HepG2 (cell line): Measurements from ENCODE around the gene SMAD1. TPM values are rescaled to one million over a fixed set of nuclear protein-coding genes. Genes with fewer than 3 reads are reported as not detected.

Experiments used
- ATAC-seq: fragments of 200-7000 bp; cut with Tn5 transposase; 3 replicates; pipeline ENCODE4 v1.9.1; 2020; ENCODE audit warnings: mild to moderate bottlenecking, moderate library complexity
- BruUV-seq: library from RNA; stranded (reverse); fragments of 400-500 nt; replicated peaks from 2 replicates; lab custom pipeline; 2021; lab: Mats Ljungman, UMichigan
- CTCF ChIA-PET: fragments of 300-600 bp; formaldehyde crosslinking; extraction: SDS; loops from one replicate; lab custom pipeline; 2021; ENCODE audit warnings: low total read pairs, inconsistent platforms, low intra/inter-chr PET ratio; lab: Yijun Ruan, JAX
- POLR2A ChIA-PET: fragments of 350-600 bp; sonication (Branson Sonifier 250); formaldehyde crosslinking; loops from one replicate; lab custom pipeline; 2020; ENCODE audit warnings: antibody characterized with exemption, inconsistent platforms; lab: Yijun Ruan, JAX
- DNase-seq: peaks from one replicate; pipeline ENCODE4 v3.0.0-alpha.2; 2015; ENCODE audit warnings: low spot score
- FAIRE-seq: peaks from 3 replicates; lab custom pipeline; 2011; peaks lifted over from hg19 to GRCh38; lab: Jason Lieb, UNC
- H2AFZ ChIP-seq: one replicate; pipeline ENCODE4 v1.6.1; 2011; ENCODE audit warnings: low read length, inconsistent platforms
- H3K27ac ChIP-seq: fragments of 300-600 bp; 3 replicates; pipeline ENCODE4 v1.8.0; 2011; ENCODE audit warnings: mixed run types, mild to moderate bottlenecking, mixed read lengths, low read length, inconsistent platforms; ENCODE audit not compliant: insufficient read depth; ENCODE audit errors: extremely low read length
- H3K27me3 ChIP-seq, 2 experiments: fragments of 200-600 bp in 1 of 2; 2 replicates in 1 of 2; 3 replicates in 1 of 2; pipeline versions ENCODE4 v1.6.0 to v1.8.0; 2011; ENCODE audit warnings: low read length in 2 of 2, mild to moderate bottlenecking in 2 of 2, moderate library complexity in 2 of 2, inconsistent platforms in 1 of 2; ENCODE audit not compliant: insufficient read depth in 2 of 2, control insufficient read depth in 1 of 2
- H3K36me3 ChIP-seq, 2 experiments: fragments of 200-600 bp in 1 of 2; replicated peaks in 1 of 2; 2 replicates in 1 of 2; 3 replicates in 1 of 2; pipeline versions ENCODE4 v1.5.1 to v1.8.0; 2011; ENCODE audit warnings: low read length in 2 of 2, inconsistent platforms in 1 of 2; ENCODE audit not compliant: insufficient read depth in 2 of 2, control insufficient read depth in 1 of 2
- H3K4me1 ChIP-seq: 2 replicates; pipeline ENCODE4 v1.5.1; 2012; ENCODE audit warnings: low read length, inconsistent platforms; ENCODE audit not compliant: insufficient read depth
- H3K4me2 ChIP-seq: 2 replicates; pipeline ENCODE4 v1.6.0; 2011; ENCODE audit warnings: low read depth, low read length, inconsistent platforms
- H3K4me3 ChIP-seq, 3 experiments: fragments of 200-600 bp in 1 of 3; sonication (generic), shearing (Covaris generic) in 1 of 3; replicated peaks in 1 of 3; 2 replicates each; pipeline ENCODE4 v1.5.1; 2011 to 2016; ENCODE audit warnings: low read length in 3 of 3, inconsistent platforms in 2 of 3, low read depth in 2 of 3, mild to moderate bottlenecking in 2 of 3, control low read depth in 1 of 3, mixed read lengths in 1 of 3; ENCODE audit not compliant: insufficient read depth in 1 of 3
- H3K79me2 ChIP-seq: one replicate; pipeline ENCODE4 v1.6.1; 2011; ENCODE audit warnings: low read length, inconsistent platforms; ENCODE audit not compliant: insufficient read depth
- H3K9ac ChIP-seq: 2 replicates; pipeline ENCODE4 v1.6.0; 2011; ENCODE audit warnings: mild to moderate bottlenecking, low read depth, low read length, inconsistent platforms; ENCODE audit not compliant: insufficient read depth
- H3K9me3 ChIP-seq: 2 replicates; pipeline ENCODE4 v1.5.1; 2012; ENCODE audit warnings: mild to moderate bottlenecking, low read length
- H4K20me1 ChIP-seq: 2 replicates; pipeline ENCODE4 v1.6.0; 2011; ENCODE audit warnings: inconsistent platforms, mild to moderate bottlenecking, low read length, moderate library complexity; ENCODE audit not compliant: insufficient read depth
- ETV5 ChIP-seq: IDR thresholded peaks from 2 replicates; pipeline ENCODE4 v1.6.1; 2018; ENCODE audit warnings: missing biosample characterization, missing genetic modification reagents, inconsistent platforms, borderline replicate concordance
- POGZ ChIP-seq: sonication (generic); formaldehyde crosslinking; IDR thresholded peaks from 2 replicates; pipeline ENCODE4 v1.4.0; 2020; ENCODE audit warnings: mild to moderate bottlenecking, missing genetic modification reagents
- TBX2 ChIP-seq: sonication (generic); formaldehyde crosslinking; IDR thresholded peaks from 2 replicates; pipeline ENCODE4 v1.5.0; 2020; ENCODE audit warnings: missing genetic modification reagents, mild to moderate bottlenecking, borderline replicate concordance
- ZNF160 ChIP-seq: sonication (generic); formaldehyde crosslinking; IDR thresholded peaks from 2 replicates; pipeline ENCODE4 v1.8.0; 2022; ENCODE audit warnings: mild to moderate bottlenecking, inconsistent platforms, missing genetic modification reagents
- ZNF672 ChIP-seq: sonication (generic); formaldehyde crosslinking; IDR thresholded peaks from 2 replicates; pipeline ENCODE4 v1.8.1; 2022; ENCODE audit warnings: missing genetic modification reagents
- WGBS: methylation state at CpG from one replicate; pipeline ENCODE4 v1.1.6; 2017; ENCODE audit warnings: low lambda C conversion rate; 5-methylcytosine and 5-hydroxymethylcytosine counted together
- in situ Hi-C: cut with HindIII; loops from 2 replicates; pipeline ENCODE4 v1.10.0; 2017; ENCODE audit warnings: low pct_unique_long_range_greater_than_20kb; ENCODE audit not compliant: extremely low pct_ligation_motif_present
- intact Hi-C: fragments of 100-400 bp; cut with micrococcal nuclease; formaldehyde crosslinking; loops from one replicate; pipeline ENCODE4 v1.10.0; 2022; ENCODE audit not compliant: unreplicated experiment
- polyA plus RNA-seq, 8 experiments: library from polyadenylated mRNA; depleted of rRNA in 3 of 8; stranded (reverse) in 7 of 8; unstranded in 1 of 8; fragments of >200 nt; fragmentation: Illumina TruSeq in 4 of 8; extraction: Trizol in 4 of 8; gene quantifications; 2 replicates each; pipeline versions ENCODE4 v1.2.1 to v1.2.3, GENCODE V29; 2011 to 2016; ENCODE audit warnings: low read depth in 4 of 8, missing spikeins in 1 of 8, mixed read lengths in 1 of 8; ENCODE audit not compliant: insufficient read depth in 1 of 8
- total RNA-seq, 5 experiments: library from RNA; depleted of rRNA; stranded (reverse); fragments of >200 nt; fragmentation: Illumina TruSeq; extraction: Trizol; gene quantifications; 2 replicates each; pipeline ENCODE4 v1.2.3, GENCODE V29; 2016; ENCODE audit warnings: low read depth in 1 of 5
- TF ChIP-seq, protein P1 (sequence below): sonication (generic); formaldehyde crosslinking; IDR thresholded peaks from 2 replicates; pipeline ENCODE4 v1.4.0; 2020; ENCODE audit warnings: missing genetic modification reagents
- TF ChIP-seq, protein P2 (sequence below): IDR thresholded peaks from 2 replicates; pipeline ENCODE4 v1.6.1; 2016; ENCODE audit warnings: low read depth
- TF ChIP-seq, protein P3 (sequence below): sonication (generic); formaldehyde crosslinking; IDR thresholded peaks from 2 replicates; pipeline ENCODE4 v1.5.0; 2020; ENCODE audit warnings: mild to moderate bottlenecking, missing genetic modification reagents, borderline replicate concordance

Gene SMAD1
- total and polyA plus RNA-seq, 2 of the 13 experiments (the other 11 are each of a cell fraction or from before 2014, with no cell fraction given) = 12.7 to 16.6 TPM

DNA sequence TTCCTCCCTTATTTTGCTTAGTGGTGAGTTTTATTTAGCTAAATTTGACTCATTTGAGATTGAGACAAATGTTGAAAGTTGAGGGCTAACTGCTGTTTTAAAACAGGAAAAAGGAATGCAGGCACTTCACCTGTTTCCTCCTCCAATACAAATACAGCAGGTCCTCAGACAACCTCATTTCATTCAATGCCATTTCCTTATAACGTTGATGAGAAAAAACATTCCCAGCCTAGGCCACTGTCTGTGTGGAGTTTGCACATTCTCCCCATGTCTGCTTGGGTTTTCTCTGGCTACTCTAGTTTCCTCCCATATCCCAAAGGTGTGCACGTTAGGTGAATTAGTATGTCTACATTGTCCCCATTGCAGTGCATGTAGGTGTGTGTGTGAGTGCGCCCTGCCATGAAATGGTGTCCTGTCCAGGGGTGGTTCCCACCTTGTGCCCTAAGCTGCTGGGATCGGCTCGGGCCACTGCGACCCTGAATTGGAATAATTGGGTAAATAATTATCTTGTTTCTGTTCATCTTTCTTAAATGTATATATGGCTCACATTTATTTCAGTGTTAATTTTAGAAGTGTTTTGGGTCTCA lies 21.9 kb downstream of the SMAD1 start:
- H3K79me2 ChIP-seq = peaks cover 20% of the 10 kb centered on the region
- ATAC-seq = no peak
- TF ChIP-seq, protein P1, sequence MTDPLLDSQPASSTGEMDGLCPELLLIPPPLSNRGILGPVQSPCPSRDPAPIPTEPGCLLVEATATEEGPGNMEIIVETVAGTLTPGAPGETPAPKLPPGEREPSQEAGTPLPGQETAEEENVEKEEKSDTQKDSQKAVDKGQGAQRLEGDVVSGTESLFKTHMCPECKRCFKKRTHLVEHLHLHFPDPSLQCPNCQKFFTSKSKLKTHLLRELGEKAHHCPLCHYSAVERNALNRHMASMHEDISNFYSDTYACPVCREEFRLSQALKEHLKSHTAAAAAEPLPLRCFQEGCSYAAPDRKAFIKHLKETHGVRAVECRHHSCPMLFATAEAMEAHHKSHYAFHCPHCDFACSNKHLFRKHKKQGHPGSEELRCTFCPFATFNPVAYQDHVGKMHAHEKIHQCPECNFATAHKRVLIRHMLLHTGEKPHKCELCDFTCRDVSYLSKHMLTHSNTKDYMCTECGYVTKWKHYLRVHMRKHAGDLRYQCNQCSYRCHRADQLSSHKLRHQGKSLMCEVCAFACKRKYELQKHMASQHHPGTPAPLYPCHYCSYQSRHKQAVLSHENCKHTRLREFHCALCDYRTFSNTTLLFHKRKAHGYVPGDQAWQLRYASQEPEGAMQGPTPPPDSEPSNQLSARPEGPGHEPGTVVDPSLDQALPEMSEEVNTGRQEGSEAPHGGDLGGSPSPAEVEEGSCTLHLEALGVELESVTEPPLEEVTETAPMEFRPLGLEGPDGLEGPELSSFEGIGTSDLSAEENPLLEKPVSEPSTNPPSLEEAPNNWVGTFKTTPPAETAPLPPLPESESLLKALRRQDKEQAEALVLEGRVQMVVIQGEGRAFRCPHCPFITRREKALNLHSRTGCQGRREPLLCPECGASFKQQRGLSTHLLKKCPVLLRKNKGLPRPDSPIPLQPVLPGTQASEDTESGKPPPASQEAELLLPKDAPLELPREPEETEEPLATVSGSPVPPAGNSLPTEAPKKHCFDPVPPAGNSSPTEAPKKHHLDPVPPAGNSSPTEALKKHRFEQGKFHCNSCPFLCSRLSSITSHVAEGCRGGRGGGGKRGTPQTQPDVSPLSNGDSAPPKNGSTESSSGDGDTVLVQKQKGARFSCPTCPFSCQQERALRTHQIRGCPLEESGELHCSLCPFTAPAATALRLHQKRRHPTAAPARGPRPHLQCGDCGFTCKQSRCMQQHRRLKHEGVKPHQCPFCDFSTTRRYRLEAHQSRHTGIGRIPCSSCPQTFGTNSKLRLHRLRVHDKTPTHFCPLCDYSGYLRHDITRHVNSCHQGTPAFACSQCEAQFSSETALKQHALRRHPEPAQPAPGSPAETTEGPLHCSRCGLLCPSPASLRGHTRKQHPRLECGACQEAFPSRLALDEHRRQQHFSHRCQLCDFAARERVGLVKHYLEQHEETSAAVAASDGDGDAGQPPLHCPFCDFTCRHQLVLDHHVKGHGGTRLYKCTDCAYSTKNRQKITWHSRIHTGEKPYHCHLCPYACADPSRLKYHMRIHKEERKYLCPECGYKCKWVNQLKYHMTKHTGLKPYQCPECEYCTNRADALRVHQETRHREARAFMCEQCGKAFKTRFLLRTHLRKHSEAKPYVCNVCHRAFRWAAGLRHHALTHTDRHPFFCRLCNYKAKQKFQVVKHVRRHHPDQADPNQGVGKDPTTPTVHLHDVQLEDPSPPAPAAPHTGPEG (CRISPR knock-in tag) = no peak
- no peak for TF ChIP-seq POGZ (CRISPR knock-in tag)
- TF ChIP-seq, protein P2, sequence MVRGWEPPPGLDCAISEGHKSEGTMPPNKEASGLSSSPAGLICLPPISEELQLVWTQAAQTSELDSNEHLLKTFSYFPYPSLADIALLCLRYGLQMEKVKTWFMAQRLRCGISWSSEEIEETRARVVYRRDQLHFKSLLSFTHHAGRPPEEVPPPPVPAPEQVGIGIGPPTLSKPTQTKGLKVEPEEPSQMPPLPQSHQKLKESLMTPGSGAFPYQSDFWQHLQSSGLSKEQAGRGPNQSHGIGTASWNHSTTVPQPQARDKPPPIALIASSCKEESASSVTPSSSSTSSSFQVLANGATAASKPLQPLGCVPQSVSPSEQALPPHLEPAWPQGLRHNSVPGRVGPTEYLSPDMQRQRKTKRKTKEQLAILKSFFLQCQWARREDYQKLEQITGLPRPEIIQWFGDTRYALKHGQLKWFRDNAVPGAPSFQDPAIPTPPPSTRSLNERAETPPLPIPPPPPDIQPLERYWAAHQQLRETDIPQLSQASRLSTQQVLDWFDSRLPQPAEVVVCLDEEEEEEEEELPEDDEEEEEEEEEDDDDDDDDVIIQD (CRISPR knock-in tag) = no peak
- no peak for TF ChIP-seq TBX2 (CRISPR knock-in tag)
- no peak for TF ChIP-seq ETV5 (CRISPR knock-in tag)
- no peak for TF ChIP-seq ZNF672 (CRISPR knock-in tag)
- TF ChIP-seq, protein P3, sequence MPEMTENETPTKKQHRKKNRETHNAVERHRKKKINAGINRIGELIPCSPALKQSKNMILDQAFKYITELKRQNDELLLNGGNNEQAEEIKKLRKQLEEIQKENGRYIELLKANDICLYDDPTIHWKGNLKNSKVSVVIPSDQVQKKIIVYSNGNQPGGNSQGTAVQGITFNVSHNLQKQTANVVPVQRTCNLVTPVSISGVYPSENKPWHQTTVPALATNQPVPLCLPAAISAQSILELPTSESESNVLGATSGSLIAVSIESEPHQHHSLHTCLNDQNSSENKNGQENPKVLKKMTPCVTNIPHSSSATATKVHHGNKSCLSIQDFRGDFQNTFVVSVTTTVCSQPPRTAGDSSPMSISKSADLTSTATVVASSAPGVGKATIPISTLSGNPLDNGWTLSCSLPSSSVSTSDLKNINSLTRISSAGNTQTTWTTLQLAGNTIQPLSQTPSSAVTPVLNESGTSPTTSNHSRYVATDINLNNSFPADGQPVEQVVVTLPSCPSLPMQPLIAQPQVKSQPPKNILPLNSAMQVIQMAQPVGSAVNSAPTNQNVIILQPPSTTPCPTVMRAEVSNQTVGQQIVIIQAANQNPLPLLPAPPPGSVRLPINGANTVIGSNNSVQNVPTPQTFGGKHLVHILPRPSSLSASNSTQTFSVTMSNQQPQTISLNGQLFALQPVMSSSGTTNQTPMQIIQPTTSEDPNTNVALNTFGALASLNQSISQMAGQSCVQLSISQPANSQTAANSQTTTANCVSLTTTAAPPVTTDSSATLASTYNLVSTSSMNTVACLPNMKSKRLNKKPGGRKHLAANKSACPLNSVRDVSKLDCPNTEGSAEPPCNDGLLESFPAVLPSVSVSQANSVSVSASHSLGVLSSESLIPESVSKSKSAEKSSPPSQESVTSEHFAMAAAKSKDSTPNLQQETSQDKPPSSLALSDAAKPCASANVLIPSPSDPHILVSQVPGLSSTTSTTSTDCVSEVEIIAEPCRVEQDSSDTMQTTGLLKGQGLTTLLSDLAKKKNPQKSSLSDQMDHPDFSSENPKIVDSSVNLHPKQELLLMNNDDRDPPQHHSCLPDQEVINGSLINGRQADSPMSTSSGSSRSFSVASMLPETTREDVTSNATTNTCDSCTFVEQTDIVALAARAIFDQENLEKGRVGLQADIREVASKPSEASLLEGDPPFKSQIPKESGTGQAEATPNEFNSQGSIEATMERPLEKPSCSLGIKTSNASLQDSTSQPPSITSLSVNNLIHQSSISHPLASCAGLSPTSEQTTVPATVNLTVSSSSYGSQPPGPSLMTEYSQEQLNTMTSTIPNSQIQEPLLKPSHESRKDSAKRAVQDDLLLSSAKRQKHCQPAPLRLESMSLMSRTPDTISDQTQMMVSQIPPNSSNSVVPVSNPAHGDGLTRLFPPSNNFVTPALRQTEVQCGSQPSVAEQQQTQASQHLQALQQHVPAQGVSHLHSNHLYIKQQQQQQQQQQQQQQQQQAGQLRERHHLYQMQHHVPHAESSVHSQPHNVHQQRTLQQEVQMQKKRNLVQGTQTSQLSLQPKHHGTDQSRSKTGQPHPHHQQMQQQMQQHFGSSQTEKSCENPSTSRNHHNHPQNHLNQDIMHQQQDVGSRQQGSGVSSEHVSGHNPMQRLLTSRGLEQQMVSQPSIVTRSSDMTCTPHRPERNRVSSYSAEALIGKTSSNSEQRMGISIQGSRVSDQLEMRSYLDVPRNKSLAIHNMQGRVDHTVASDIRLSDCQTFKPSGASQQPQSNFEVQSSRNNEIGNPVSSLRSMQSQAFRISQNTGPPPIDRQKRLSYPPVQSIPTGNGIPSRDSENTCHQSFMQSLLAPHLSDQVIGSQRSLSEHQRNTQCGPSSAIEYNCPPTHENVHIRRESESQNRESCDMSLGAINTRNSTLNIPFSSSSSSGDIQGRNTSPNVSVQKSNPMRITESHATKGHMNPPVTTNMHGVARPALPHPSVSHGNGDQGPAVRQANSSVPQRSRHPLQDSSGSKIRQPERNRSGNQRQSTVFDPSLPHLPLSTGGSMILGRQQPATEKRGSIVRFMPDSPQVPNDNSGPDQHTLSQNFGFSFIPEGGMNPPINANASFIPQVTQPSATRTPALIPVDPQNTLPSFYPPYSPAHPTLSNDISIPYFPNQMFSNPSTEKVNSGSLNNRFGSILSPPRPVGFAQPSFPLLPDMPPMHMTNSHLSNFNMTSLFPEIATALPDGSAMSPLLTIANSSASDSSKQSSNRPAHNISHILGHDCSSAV (CRISPR knock-in tag) = no peak
- no peak for TF ChIP-seq ZNF160 (CRISPR knock-in tag)

More for the DNA sequence above, 21.9 kb downstream of the SMAD1 start:
- H3K27ac ChIP-seq = no peak overlapping the region
- H4K20me1 ChIP-seq = no peaks in the 10 kb centered on the region
- H3K36me3 ChIP-seq = no peaks in the 10 kb centered on the region
- no peak for FAIRE-seq
- CTCF ChIA-PET = no interaction called here
- H3K9me3 ChIP-seq = no peaks in the 10 kb centered on the region
- POLR2A ChIA-PET = no interaction called here
- H3K9ac ChIP-seq = no peak overlapping the region
- no peak for DNase-seq
- in situ Hi-C loops (no loop called here), intact Hi-C loops (no loop called here)
- no peak overlapping the region for H2AFZ ChIP-seq
- H3K27me3 ChIP-seq = no peaks in the 10 kb centered on the region
- BruUV-seq = no TSS peak
- peaks cover 53% of the 10 kb centered on the region for H3K4me1 ChIP-seq
- no peak overlapping the region for H3K4me2 ChIP-seq
- no peak overlapping the region for H3K4me3 ChIP-seq
- WGBS = 95% methylated on average over 6 of the region's 6 CpGs
